MM.1S (cell line): Measurements from ENCODE around the gene TAC3.

Experiments
- EZH2 ChIP-seq: fragments of 300-600 bp; sonication (generic); optimal IDR thresholded peaks from 2 replicates; pipeline ENCODE3; 2017; ENCODE audit warnings: low read depth, mild to moderate bottlenecking, antibody characterized with exemption, low read length, mixed read lengths
- EZH2phosphoT487 ChIP-seq: fragments of 300-600 bp; sonication (generic); IDR thresholded peaks from 2 replicates; pipeline ENCODE4 v1.6.1; 2018; ENCODE audit warnings: antibody characterized with exemption, low read length
- TF ChIP-seq, protein P1 (sequence below): fragments of 300-600 bp; sonication (generic); IDR thresholded peaks from 2 replicates; pipeline ENCODE4 v1.5.1; 2016; ENCODE audit warnings: antibody characterized with exemption, low read length, mixed read lengths

DNA sequence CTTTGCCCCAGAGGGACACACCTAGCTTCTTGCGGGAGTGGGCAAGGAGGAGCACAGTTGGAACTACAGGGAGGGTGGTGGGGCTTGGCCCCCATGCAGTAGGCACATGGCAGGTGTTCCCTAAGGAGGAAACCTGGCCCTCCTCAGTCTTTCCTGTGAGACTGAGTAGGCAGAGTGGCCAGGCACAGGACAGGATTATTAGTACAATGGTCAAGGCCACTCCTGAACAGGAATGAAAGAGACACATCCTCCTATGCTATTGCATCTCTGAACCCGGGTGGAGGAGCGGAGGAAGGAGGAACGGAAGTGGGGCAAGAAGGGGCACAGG lies 32.8 kb upstream of the TAC3 start:
- no peak for TF ChIP-seq EZH2phosphoT487
- TF ChIP-seq, protein P1, sequence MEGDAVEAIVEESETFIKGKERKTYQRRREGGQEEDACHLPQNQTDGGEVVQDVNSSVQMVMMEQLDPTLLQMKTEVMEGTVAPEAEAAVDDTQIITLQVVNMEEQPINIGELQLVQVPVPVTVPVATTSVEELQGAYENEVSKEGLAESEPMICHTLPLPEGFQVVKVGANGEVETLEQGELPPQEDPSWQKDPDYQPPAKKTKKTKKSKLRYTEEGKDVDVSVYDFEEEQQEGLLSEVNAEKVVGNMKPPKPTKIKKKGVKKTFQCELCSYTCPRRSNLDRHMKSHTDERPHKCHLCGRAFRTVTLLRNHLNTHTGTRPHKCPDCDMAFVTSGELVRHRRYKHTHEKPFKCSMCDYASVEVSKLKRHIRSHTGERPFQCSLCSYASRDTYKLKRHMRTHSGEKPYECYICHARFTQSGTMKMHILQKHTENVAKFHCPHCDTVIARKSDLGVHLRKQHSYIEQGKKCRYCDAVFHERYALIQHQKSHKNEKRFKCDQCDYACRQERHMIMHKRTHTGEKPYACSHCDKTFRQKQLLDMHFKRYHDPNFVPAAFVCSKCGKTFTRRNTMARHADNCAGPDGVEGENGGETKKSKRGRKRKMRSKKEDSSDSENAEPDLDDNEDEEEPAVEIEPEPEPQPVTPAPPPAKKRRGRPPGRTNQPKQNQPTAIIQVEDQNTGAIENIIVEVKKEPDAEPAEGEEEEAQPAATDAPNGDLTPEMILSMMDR = no peak
- no peak for TF ChIP-seq EZH2
